ENCODE data around the gene UBE2D2. TPM values are rescaled to one million over a fixed set of nuclear protein-coding genes. Genes with fewer than 3 reads are reported as not detected.

The UBE2D2 gene
- total and polyA plus RNA-seq, 2 experiments from 2014 or later, result 88.8 to 129 TPM

DNA sequence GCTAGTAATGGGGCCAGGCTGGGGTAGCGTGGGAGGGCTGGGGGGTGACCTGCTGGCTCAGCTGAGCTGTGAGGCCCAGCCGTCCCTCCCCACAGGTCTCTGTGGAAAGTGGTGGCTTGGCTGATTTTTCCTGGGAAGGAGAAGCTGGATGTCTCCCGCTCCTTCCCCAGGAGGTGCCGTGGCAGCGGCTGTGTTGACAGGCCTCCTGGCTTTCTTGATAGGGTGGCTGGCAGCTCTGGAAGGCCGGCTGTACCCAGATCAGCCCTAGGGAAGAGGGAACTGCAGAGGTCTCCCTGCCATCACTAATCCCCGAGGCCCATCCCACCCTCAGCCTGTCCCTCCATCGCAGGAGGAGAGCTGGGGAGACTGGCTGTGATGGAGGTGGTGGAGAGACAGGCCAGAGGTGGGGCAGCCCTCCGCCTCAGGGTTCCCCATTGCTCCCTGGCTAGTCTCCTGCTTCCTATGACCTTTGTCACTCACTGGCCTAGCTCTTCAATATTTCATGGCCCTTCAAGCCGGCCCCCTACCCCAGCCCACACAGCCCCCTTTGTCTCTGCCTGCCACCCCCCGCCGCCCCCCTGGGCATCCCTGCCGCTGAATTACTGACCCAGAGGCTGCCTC lies 93.8 kb downstream of the UBE2D2 start:
- no peak for TF ChIP-seq EZH2phosphoT487 (IDR thresholded peaks at IDR 0.05; ENCODE audit: insufficient read depth, low read depth)
- TF ChIP-seq EZH2 (IDR thresholded peaks at IDR 0.05; ENCODE audit: insufficient read depth, poor library complexity, severe bottlenecking), result no peak
- no peaks in the 10 kb centered on the region for H3K9me2 ChIP-seq (ENCODE audit: insufficient read depth)
- H3F3A ChIP-seq (ENCODE audit: insufficient read depth), result peaks cover 59% of the 10 kb centered on the region
- H3K27me3 ChIP-seq (replicated peaks; ENCODE audit: insufficient read depth), result no peaks in the 10 kb centered on the region
- H3K9ac ChIP-seq, result peak overlapping the region; percentile 90
- no peaks in the 10 kb centered on the region for H4K20me1 ChIP-seq (ENCODE audit: insufficient read depth)
- peak overlapping the region; percentile 53 for H3K4me2 ChIP-seq (ENCODE audit: unreplicated experiment)
- DNase-seq, result no peak
- H3K4me1 ChIP-seq (ENCODE audit: insufficient read depth), result peaks cover 82% of the 10 kb centered on the region
- H2AFZ ChIP-seq, result no peak overlapping the region
- H3K4me3 ChIP-seq, result no peak overlapping the region
- peak overlapping the region; percentile 98 for H3K27ac ChIP-seq
- H3K36me3 ChIP-seq (ENCODE audit: low read depth), result no peaks in the 10 kb centered on the region
- peaks cover 89% of the 10 kb centered on the region for H3K79me2 ChIP-seq (ENCODE audit: insufficient read depth)
- in situ Hi-C loops (cut with MboI), result no loop called here
- no peaks in the 10 kb centered on the region for H3K9me3 ChIP-seq (ENCODE audit: low read depth)
- 56 to 60% methylated on average over 9 to 13 of the region's 13 CpGs for WGBS, 2 experiments (ENCODE audit: low coverage in 1 of 2, low lambda C conversion rate in 2 of 2, missing lambda C conversion rate in 2 of 2)

GRCh38 chr5:139655727-139656271 lies 94.7 kb downstream of the UBE2D2 start:
- H3K4me2 ChIP-seq (ENCODE audit: unreplicated experiment), result peak overlapping the region; percentile 53
- peak overlapping the region; percentile 90 for H3K9ac ChIP-seq
- H3K9me3 ChIP-seq (ENCODE audit: low read depth), result no peaks in the 10 kb centered on the region
- H3K4me1 ChIP-seq (ENCODE audit: insufficient read depth), result peaks cover 88% of the 10 kb centered on the region
- no peaks in the 10 kb centered on the region for H3K36me3 ChIP-seq (ENCODE audit: low read depth)
- peak overlapping the region; percentile 3; the same call in 1 of the 2 replicates for H2AFZ ChIP-seq
- no peaks in the 10 kb centered on the region for H3K9me2 ChIP-seq (ENCODE audit: insufficient read depth)
- H3K4me3 ChIP-seq, result peak overlapping the region; percentile 48
- TF ChIP-seq EZH2phosphoT487 (IDR thresholded peaks at IDR 0.05; ENCODE audit: insufficient read depth, low read depth), result no peak
- peak overlapping the region; percentile 98 for H3K27ac ChIP-seq
- 8 to 10% methylated on average over 17 to 18 of the region's 18 CpGs for WGBS, 2 experiments (ENCODE audit: low coverage in 1 of 2, low lambda C conversion rate in 2 of 2, missing lambda C conversion rate in 2 of 2)
- H4K20me1 ChIP-seq (ENCODE audit: insufficient read depth), result no peaks in the 10 kb centered on the region
- H3F3A ChIP-seq (ENCODE audit: insufficient read depth), result peaks cover 55% of the 10 kb centered on the region
- H3K27me3 ChIP-seq (replicated peaks; ENCODE audit: insufficient read depth), result no peaks in the 10 kb centered on the region
- peaks cover 84% of the 10 kb centered on the region for H3K79me2 ChIP-seq (ENCODE audit: insufficient read depth)
- peak; percentile 80 for DNase-seq
- in situ Hi-C loops (cut with MboI), result no loop called here

DNA sequence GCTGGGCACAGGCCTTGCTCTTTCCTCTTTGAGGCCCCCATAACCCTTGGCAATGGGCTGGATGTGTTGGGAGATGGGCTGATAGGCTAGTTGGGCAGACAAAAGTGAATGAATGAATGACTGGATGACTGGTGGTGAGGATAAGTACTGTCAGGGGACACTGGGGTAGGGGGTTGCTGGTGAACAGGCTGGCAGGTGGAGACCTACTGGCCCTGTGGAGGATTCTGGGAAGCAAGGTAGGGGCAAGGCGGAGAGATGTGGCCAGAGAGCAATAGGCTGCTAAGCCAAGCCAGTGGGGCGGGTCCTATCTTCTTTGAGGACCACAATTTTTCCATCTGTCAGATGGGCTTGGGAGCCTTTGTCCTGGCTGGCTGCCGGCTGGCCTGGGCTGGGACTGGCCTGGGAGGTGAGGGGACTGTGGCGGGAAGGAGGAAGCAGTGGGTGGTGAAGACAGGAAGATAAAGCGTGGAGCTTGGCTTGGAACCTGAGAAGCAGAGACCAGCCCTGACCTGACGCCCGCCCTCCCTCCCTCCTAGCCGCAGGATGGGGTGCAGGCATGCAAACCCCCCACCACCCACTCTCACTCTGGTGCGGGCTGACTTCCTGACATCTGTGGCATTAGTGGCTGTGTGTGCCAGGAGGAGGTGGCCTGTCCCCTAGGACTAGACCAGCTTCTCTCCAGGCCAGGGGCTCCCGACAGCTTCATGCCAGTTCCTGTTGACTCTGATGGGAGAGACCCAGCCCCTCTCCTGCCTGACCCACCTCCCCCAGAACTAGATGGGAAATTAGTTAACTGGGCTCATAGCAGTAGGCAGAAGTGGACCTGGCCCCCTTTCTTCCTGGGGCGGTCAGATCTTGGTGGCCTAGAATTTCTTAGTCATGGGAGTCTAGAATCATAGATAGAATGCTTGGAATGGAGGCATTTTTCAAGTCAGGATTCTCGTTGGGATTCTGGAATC lies 96.5 kb downstream of the UBE2D2 start:
- in situ Hi-C loops (cut with MboI), result no loop called here
- H3K9ac ChIP-seq, result peak overlapping the region; percentile 90
- peaks cover 42% of the 10 kb centered on the region for H3F3A ChIP-seq (ENCODE audit: insufficient read depth)
- no peaks in the 10 kb centered on the region for H3K36me3 ChIP-seq (ENCODE audit: low read depth)
- TF ChIP-seq EZH2 (IDR thresholded peaks at IDR 0.05; ENCODE audit: insufficient read depth, poor library complexity, severe bottlenecking), result no peak
- no peak for TF ChIP-seq EZH2phosphoT487 (IDR thresholded peaks at IDR 0.05; ENCODE audit: insufficient read depth, low read depth)
- H3K4me2 ChIP-seq (ENCODE audit: unreplicated experiment), result peak overlapping the region; percentile 82
- peak overlapping the region; percentile 60; the same call in 1 of the 2 replicates for H3K4me3 ChIP-seq
- 25 to 29% methylated on average over 9 to 12 of the region's 12 CpGs for WGBS, 2 experiments (ENCODE audit: low coverage in 1 of 2, low lambda C conversion rate in 2 of 2, missing lambda C conversion rate in 2 of 2)
- peak overlapping the region; percentile 98 for H3K27ac ChIP-seq
- no peaks in the 10 kb centered on the region for H4K20me1 ChIP-seq (ENCODE audit: insufficient read depth)
- peaks cover 90% of the 10 kb centered on the region for H3K4me1 ChIP-seq (ENCODE audit: insufficient read depth)
- no peaks in the 10 kb centered on the region for H3K9me3 ChIP-seq (ENCODE audit: low read depth)
- no peaks in the 10 kb centered on the region for H3K9me2 ChIP-seq (ENCODE audit: insufficient read depth)
- peaks cover 82% of the 10 kb centered on the region for H3K79me2 ChIP-seq (ENCODE audit: insufficient read depth)
- H2AFZ ChIP-seq, result no peak overlapping the region
- no peaks in the 10 kb centered on the region for H3K27me3 ChIP-seq (replicated peaks; ENCODE audit: insufficient read depth)
- DNase-seq, result peak; percentile 84

DNA sequence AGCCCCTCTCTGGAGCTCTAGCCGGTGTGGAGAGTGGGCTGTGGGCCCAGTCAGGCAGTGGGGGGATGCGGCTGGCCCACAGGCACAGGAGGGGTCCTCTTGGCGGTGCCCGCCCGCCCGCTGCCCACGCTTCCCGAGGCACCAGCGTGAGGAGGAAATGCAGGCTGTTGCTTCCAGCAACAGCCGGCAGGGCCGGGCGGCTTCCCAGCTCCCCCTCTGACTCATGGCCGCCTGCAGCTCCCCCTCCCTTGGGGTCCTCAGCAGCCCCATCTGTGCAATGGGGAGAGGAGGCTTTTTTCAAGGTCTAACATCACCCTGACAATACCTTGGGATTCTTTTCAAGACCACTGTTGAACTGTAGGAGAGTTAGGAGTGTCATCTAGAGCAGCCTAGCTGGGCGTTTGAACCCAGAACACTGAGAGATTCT lies 97.4 kb downstream of the UBE2D2 start:
- no peak for TF ChIP-seq EZH2 (IDR thresholded peaks at IDR 0.05; ENCODE audit: insufficient read depth, poor library complexity, severe bottlenecking)
- no peaks in the 10 kb centered on the region for H3K9me3 ChIP-seq (ENCODE audit: low read depth)
- in situ Hi-C loops (cut with MboI), result no loop called here
- H3K27ac ChIP-seq, result peak overlapping the region; percentile 98
- peaks cover 33% of the 10 kb centered on the region for H3F3A ChIP-seq (ENCODE audit: insufficient read depth)
- no peak overlapping the region for H2AFZ ChIP-seq
- peak overlapping the region; percentile 60 for H3K4me3 ChIP-seq
- H3K36me3 ChIP-seq (ENCODE audit: low read depth), result no peaks in the 10 kb centered on the region
- H3K9me2 ChIP-seq (ENCODE audit: insufficient read depth), result no peaks in the 10 kb centered on the region
- 1% methylated on average over 13 to 14 of the region's 14 CpGs for WGBS, 2 experiments (ENCODE audit: low coverage in 1 of 2, low lambda C conversion rate in 2 of 2, missing lambda C conversion rate in 2 of 2)
- H3K27me3 ChIP-seq (replicated peaks; ENCODE audit: insufficient read depth), result no peaks in the 10 kb centered on the region
- peak; percentile 92 for DNase-seq
- peaks cover 82% of the 10 kb centered on the region for H3K79me2 ChIP-seq (ENCODE audit: insufficient read depth)
- peak overlapping the region; percentile 82 for H3K4me2 ChIP-seq (ENCODE audit: unreplicated experiment)
- peaks cover 81% of the 10 kb centered on the region for H3K4me1 ChIP-seq (ENCODE audit: insufficient read depth)
- H3K9ac ChIP-seq, result peak overlapping the region; percentile 71
- H4K20me1 ChIP-seq (ENCODE audit: insufficient read depth), result no peaks in the 10 kb centered on the region

Data from GM23248 (cell line).